ENCODE data around the gene ADCY3. TPM values are rescaled to one million over a fixed set of nuclear protein-coding genes. Genes with fewer than 3 reads are reported as not detected.
A peak's percentile ranks its signal among the peaks of the same experiment; 100 is the strongest.

The ADCY3 gene
- total RNA-seq, 2 experiments from 2014 or later, result 59.5 to 92.8 TPM

- Mint-ChIP-seq H3K36me3 (ENCODE audit: low read depth) (peaks cover 43% of the 10 kb centered on the region), H3K27me3 (no peaks in the 10 kb centered on the region), H3K4me3 (peak overlapping the region; percentile 97), H3K9me3 (ENCODE audit: low read depth) (no peaks in the 10 kb centered on the region), H3K27ac (peak overlapping the region; percentile 100), H3K4me1 (peaks cover 31% of the 10 kb centered on the region)
- ATAC-seq (no peak), DNase-seq (peak; percentile 19)
- CTCF ChIA-PET, result interaction anchor here (0.6 to 1.3 kb wide), 3 partner anchors 136 to 443 kb away, joined by 3 to 4 read pairs (median 3); no protein-coding TSS in a partner anchor
- intact Hi-C loops (cut with DNase I, micrococcal nuclease), result loop anchor here (1.0 to 5.0 kb wide), 13 partner anchors 126 to 878 kb away; partner anchors contain the start of genes ADCY3 (in 1 of the 2), ATAD2B (in 1 of the 2), DNAJC27 (in 1 of the 2) and DTNB (in 1 of the 2)
- POLR2A ChIA-PET, result no interaction called here
Measured at GRCh38 chr2:24793761-24794435, 126.1 kb downstream of the ADCY3 start.

- peak; percentile 97 for DNase-seq
- ATAC-seq, result peak; percentile 98
- Mint-ChIP-seq H3K9me3 (ENCODE audit: low read depth) (no peaks in the 10 kb centered on the region), H3K27ac (peak within 1 kb of the TSS; percentile 100), H3K4me3 (peak within 1 kb of the TSS; percentile 97), H3K27me3 (no peaks in the 10 kb centered on the region), H3K4me1 (peaks cover 30% of the 10 kb centered on the region), H3K36me3 (ENCODE audit: low read depth) (peaks cover 41% of the 10 kb centered on the region)
- ChIA-PET POLR2A (interaction anchor here (0.6 kb wide), 1 partner anchor 127 kb away, joined by 3 read pairs; the partner anchor contains the start of gene ADCY3), CTCF (interaction anchor here (0.6 to 3.1 kb wide), 10 partner anchors 10 to 442 kb away, joined by 3 to 20 read pairs (median 4); no protein-coding TSS in a partner anchor)
- intact Hi-C loops (cut with DNase I, micrococcal nuclease), result loop anchor here (1.0 to 5.0 kb wide), 13 partner anchors 127 to 879 kb away; partner anchors contain the start of genes ADCY3 (in 1 of the 2), ATAD2B (in 1 of the 2), DNAJC27 (in 1 of the 2) and DTNB (in 1 of the 2)
Measured at GRCh38 chr2:24792874-24793760, 126.9 kb downstream of the ADCY3 start, which contains the start of the genes CENPO and PTRHD1. Gene CENPO (plus strand): TSS chr2:24793425. CDS start chr2:24793920, 495 bp downstream. Gene PTRHD1 (minus strand): TSS chr2:24793391. CDS start chr2:24793377, 14 bp downstream.

- H3K4me3 Mint-ChIP-seq, result peak overlapping the region; percentile 97
- intact Hi-C loops (cut with DNase I, micrococcal nuclease), result loop anchor here (2.0 to 5.0 kb wide), 6 partner anchors 180 to 880 kb away; partner anchors contain the start of genes ATAD2B (in 1 of the 2), DTNB (in 1 of the 2), EFR3B (in 1 of the 2) and NCOA1 (in 1 of the 2)
- no peaks in the 10 kb centered on the region for H3K27me3 Mint-ChIP-seq
- H3K4me1 Mint-ChIP-seq, result peaks cover 24% of the 10 kb centered on the region
- no peak for DNase-seq
- H3K27ac Mint-ChIP-seq, result peak overlapping the region; percentile 100
- POLR2A ChIA-PET, result no interaction called here
- ATAC-seq, result no peak
- peaks cover 35% of the 10 kb centered on the region for H3K36me3 Mint-ChIP-seq (ENCODE audit: low read depth)
- no peaks in the 10 kb centered on the region for H3K9me3 Mint-ChIP-seq (ENCODE audit: low read depth)
- CTCF ChIA-PET, result interaction anchor here (0.6 to 3.1 kb wide), 10 partner anchors 9 to 1576 kb away, joined by 3 to 20 read pairs (median 4); no protein-coding TSS in a partner anchor
Measured at GRCh38 chr2:24792542-24792873, 127.5 kb downstream of the ADCY3 start.

GRCh38 chr2:24791452-24791851 lies 128.6 kb downstream of the ADCY3 start:
- no peak overlapping the region for H3K4me3 Mint-ChIP-seq
- ChIA-PET POLR2A (no interaction called here), CTCF (interaction anchor here (1.6 to 3.1 kb wide), 2 partner anchors 14 to 381 kb away, joined by 3 to 20 read pairs; no protein-coding TSS in a partner anchor)
- no peak overlapping the region for H3K27ac Mint-ChIP-seq
- H3K27me3 Mint-ChIP-seq, result no peaks in the 10 kb centered on the region
- H3K9me3 Mint-ChIP-seq (ENCODE audit: low read depth), result no peaks in the 10 kb centered on the region
- H3K36me3 Mint-ChIP-seq (ENCODE audit: low read depth), result peaks cover 24% of the 10 kb centered on the region
- intact Hi-C loops (cut with DNase I, micrococcal nuclease), result loop anchor here in 1 of 2 experiments (5.0 kb wide), 2 partner anchors 179 to 881 kb away; partner anchors contain the start of gene DTNB
- DNase-seq, result no peak
- no peak for ATAC-seq
- peaks cover 14% of the 10 kb centered on the region for H3K4me1 Mint-ChIP-seq

GRCh38 chr2:24788816-24789215 lies 131.2 kb downstream of the ADCY3 start:
- H3K9me3 Mint-ChIP-seq (ENCODE audit: low read depth), result no peaks in the 10 kb centered on the region
- H3K27ac Mint-ChIP-seq, result no peak overlapping the region
- ATAC-seq (no peak), DNase-seq (no peak)
- H3K4me3 Mint-ChIP-seq, result no peak overlapping the region
- H3K36me3 Mint-ChIP-seq (ENCODE audit: low read depth), result peaks cover 3% of the 10 kb centered on the region
- CTCF ChIA-PET, result no interaction called here
- no peaks in the 10 kb centered on the region for H3K27me3 Mint-ChIP-seq
- POLR2A ChIA-PET, result no interaction called here
- intact Hi-C loops (cut with DNase I, micrococcal nuclease), result no loop called here
- peaks cover 4% of the 10 kb centered on the region for H3K4me1 Mint-ChIP-seq

- intact Hi-C loops (cut with DNase I, micrococcal nuclease), result no loop called here
- H3K36me3 Mint-ChIP-seq (ENCODE audit: low read depth), result peaks cover 3% of the 10 kb centered on the region
Measured at GRCh38 chr2:24787532-24787931, 132.5 kb downstream of the ADCY3 start.

GRCh38 chr2:24785671-24786321 lies 134.2 kb downstream of the ADCY3 start:
- no peak for DNase-seq
- peaks cover 2% of the 10 kb centered on the region for H3K27me3 Mint-ChIP-seq
- intact Hi-C loops (cut with DNase I, micrococcal nuclease), result no loop called here
- H3K4me1 Mint-ChIP-seq, result no peaks in the 10 kb centered on the region
- H3K36me3 Mint-ChIP-seq (ENCODE audit: low read depth), result peaks cover 3% of the 10 kb centered on the region
- H3K27ac Mint-ChIP-seq, result no peak overlapping the region
- POLR2A ChIA-PET, result no interaction called here
- H3K9me3 Mint-ChIP-seq (ENCODE audit: low read depth), result no peaks in the 10 kb centered on the region
- CTCF ChIA-PET, result no interaction called here
- no peak overlapping the region for H3K4me3 Mint-ChIP-seq
- no peak for ATAC-seq

More at GRCh38 chr2:24787532-24787931, 132.5 kb downstream of the ADCY3 start:
- no peak for ATAC-seq
- H3K27ac Mint-ChIP-seq, result no peak overlapping the region
- DNase-seq, result no peak
- ChIA-PET POLR2A (no interaction called here), CTCF (no interaction called here)
- H3K9me3 Mint-ChIP-seq (ENCODE audit: low read depth), result no peaks in the 10 kb centered on the region
- peaks cover 2% of the 10 kb centered on the region for H3K27me3 Mint-ChIP-seq
- no peak overlapping the region for H3K4me3 Mint-ChIP-seq
- H3K4me1 Mint-ChIP-seq, result peaks cover 4% of the 10 kb centered on the region

GRCh38 chr2:24783641-24784040 lies 136.4 kb downstream of the ADCY3 start:
- CTCF ChIA-PET, result interaction anchor here (1.0 to 1.4 kb wide), 3 partner anchors 9 to 373 kb away, joined by 3 to 4 read pairs (median 3); no protein-coding TSS in a partner anchor
- no peak for ATAC-seq
- Mint-ChIP-seq H3K27me3 (peaks cover 2% of the 10 kb centered on the region), H3K4me1 (no peaks in the 10 kb centered on the region), H3K4me3 (no peak overlapping the region), H3K9me3 (ENCODE audit: low read depth) (no peaks in the 10 kb centered on the region), H3K36me3 (ENCODE audit: low read depth) (no peaks in the 10 kb centered on the region), H3K27ac (no peak overlapping the region)
- POLR2A ChIA-PET, result interaction anchor here (0.6 kb wide), 1 partner anchor 14 kb away, joined by 3 read pairs; no protein-coding TSS in a partner anchor
- intact Hi-C loops (cut with DNase I, micrococcal nuclease), result no loop called here
- DNase-seq, result no peak

GRCh38 chr2:24779116-24779515 lies 140.9 kb downstream of the ADCY3 start:
- ChIA-PET POLR2A (no interaction called here), CTCF (interaction anchor here (1.0 to 1.8 kb wide), 3 partner anchors 10 to 49 kb away, joined by 3 to 8 read pairs (median 6); partner anchors contain the start of genes CENPO and PTRHD1)
- no peaks in the 10 kb centered on the region for H3K9me3 Mint-ChIP-seq (ENCODE audit: low read depth)
- H3K36me3 Mint-ChIP-seq (ENCODE audit: low read depth), result no peaks in the 10 kb centered on the region
- ATAC-seq (no peak), DNase-seq (no peak)
- H3K4me1 Mint-ChIP-seq, result no peaks in the 10 kb centered on the region
- H3K4me3 Mint-ChIP-seq, result no peak overlapping the region
- peaks cover 2% of the 10 kb centered on the region for H3K27me3 Mint-ChIP-seq
- H3K27ac Mint-ChIP-seq, result no peak overlapping the region
- intact Hi-C loops (cut with DNase I, micrococcal nuclease), result no loop called here

GRCh38 chr2:24774373-24774772 lies 145.7 kb downstream of the ADCY3 start:
- POLR2A ChIA-PET, result no interaction called here
- H3K27me3 Mint-ChIP-seq, result no peaks in the 10 kb centered on the region

More at GRCh38 chr2:24774373-24774772, 145.7 kb downstream of the ADCY3 start:
- no peaks in the 10 kb centered on the region for H3K4me1 Mint-ChIP-seq
- no peaks in the 10 kb centered on the region for H3K36me3 Mint-ChIP-seq (ENCODE audit: low read depth)
- DNase-seq, result no peak
- H3K27ac Mint-ChIP-seq, result no peak overlapping the region
- intact Hi-C loops (cut with DNase I, micrococcal nuclease), result no loop called here
- no peak overlapping the region for H3K4me3 Mint-ChIP-seq
- no peaks in the 10 kb centered on the region for H3K9me3 Mint-ChIP-seq (ENCODE audit: low read depth)
- ATAC-seq, result no peak
- CTCF ChIA-PET, result interaction anchor here (1.4 kb wide), 1 partner anchor 364 kb away, joined by 3 read pairs; no protein-coding TSS in a partner anchor
